Measurements from ENCODE around the gene TEX35.

DNA sequence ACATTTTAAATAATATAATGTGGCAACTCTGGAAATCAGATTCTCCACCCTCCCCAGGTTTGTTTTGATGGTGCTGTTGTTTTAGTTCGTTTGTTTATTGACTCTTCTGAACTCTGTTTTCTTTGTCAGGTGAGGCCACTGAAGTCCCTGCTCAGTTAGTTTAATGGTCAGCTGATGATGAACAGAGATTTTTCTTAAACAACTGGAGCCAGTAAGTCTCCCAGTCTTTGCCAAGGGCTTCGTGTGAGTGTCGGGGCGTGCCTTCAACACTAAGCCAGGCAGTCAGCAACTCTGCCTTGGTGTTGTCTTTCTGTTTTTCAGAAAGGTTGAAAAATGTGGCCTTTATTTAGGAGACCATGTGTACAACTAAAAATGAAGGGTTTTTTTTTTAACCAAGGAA lies 58.9 kb downstream of the TEX35 start:
- TF ChIP-seq EZH2phosphoT487 (IDR thresholded peaks at IDR 0.05; ENCODE audit: insufficient read depth, low read depth) (no peak), EZH2 (IDR thresholded peaks at IDR 0.05; ENCODE audit: insufficient read depth, poor library complexity, severe bottlenecking) (no peak)

Measured in GM23248 (cell line).